ENCODE data around the gene KIRREL3.

- TF ChIP-seq CTCF (conservative IDR thresholded peaks at IDR 0.05) (no peak), EZH2 (IDR thresholded peaks at IDR 0.05; ENCODE audit: low read depth) (no peak)
Observed at GRCh38 chr11:126391970-126392632, 608.5 kb downstream of the KIRREL3 start.
